Gastroesophageal sphincter (tissue), 4 donors: ENCODE measurements around the gene ENPP3. TPM values are rescaled to one million over a fixed set of nuclear protein-coding genes. Genes with fewer than 3 reads are reported as not detected.

Source experiments
- ATAC-seq: fragments of 150-250 bp; one replicate; pipeline ENCODE4 v1.9.1; 2016; ENCODE audit warnings: mild to moderate bottlenecking, moderate library complexity
- H3K27ac ChIP-seq, 4 donors: fragments of 200-600 bp; sonication (generic) in 3 of 4; 1 replicate in 3 of 4; 2 replicates in 1 of 4; pipeline ENCODE4 v1.5.1; 2016 to 2019
- H3K27me3 ChIP-seq: fragments of 200-600 bp; sonication (generic); one replicate; pipeline ENCODE4 v1.5.1; 2019
- H3K36me3 ChIP-seq, 2 donors: fragments of 200-600 bp; sonication (generic); one replicate each; pipeline ENCODE4 v1.5.1; 2019; ENCODE audit warnings: control low read depth in 1 of 2
- H3K4me1 ChIP-seq, 3 donors: fragments of 200-600 bp; sonication (generic); 1 replicate in 2 of 3; 2 replicates in 1 of 3; pipeline ENCODE4 v1.5.1; 2016 to 2019; ENCODE audit warnings: control low read depth in 2 of 3
- H3K4me3 ChIP-seq, 2 donors: fragments of 200-600 bp; sonication (generic); one replicate each; pipeline ENCODE4 v1.5.1; 2019; ENCODE audit warnings: mild to moderate bottlenecking in 1 of 2, moderate library complexity in 1 of 2
- H3K9me3 ChIP-seq, 3 donors: fragments of 200-600 bp; sonication (generic); one replicate each; pipeline ENCODE4 v1.5.1; 2017 to 2019; ENCODE audit warnings: control low read depth in 2 of 3
- EP300 ChIP-seq: sonication (generic); formaldehyde crosslinking; IDR thresholded peaks from one replicate; pipeline ENCODE4 v1.6.1; 2017; ENCODE audit warnings: antibody characterized with exemption, mild to moderate bottlenecking
- POLR2A ChIP-seq, 2 donors: fragments of 450-650 bp; IDR thresholded peaks; one replicate each; pipeline ENCODE4 v1.6.1; 2017; ENCODE audit warnings: antibody characterized with exemption in 2 of 2, mild to moderate bottlenecking in 2 of 2, moderate library complexity in 1 of 2
- POLR2AphosphoS5 ChIP-seq: sonication (generic); formaldehyde crosslinking; IDR thresholded peaks from one replicate; pipeline ENCODE4 v1.6.1; 2017; ENCODE audit warnings: antibody characterized with exemption
- WGBS, 2 donors: methylation state at CpG; one replicate each; pipeline ENCODE4 v1.1.5; 2018; ENCODE audit warnings: low coverage in 1 of 2; 5-methylcytosine and 5-hydroxymethylcytosine counted together
- total RNA-seq, 4 donors: library from RNA; depleted of rRNA; stranded (reverse); fragments of >200 nt; gene quantifications; one replicate each; pipeline ENCODE4 v1.1.0, GENCODE V29; 2016
- TF ChIP-seq, protein P1 (sequence below), 4 experiments: fragments of 200-600 bp in 2 of 4; fragments of 450-650 bp in 2 of 4; sonication (generic) in 1 of 4; IDR thresholded peaks; one replicate each; pipeline ENCODE4 v1.5.1; 2017 to 2019; ENCODE audit warnings: antibody characterized with exemption in 4 of 4, mild to moderate bottlenecking in 2 of 4, moderate library complexity in 2 of 4

ENPP3 gene
- total RNA-seq, 4 donors from 2014 or later = 0.35 to 1.5 (median 0.39) TPM; not detected in 1

GRCh38 chr6:131761060-131761761 lies 124.1 kb downstream of the ENPP3 start:
- no peak for TF ChIP-seq EP300
- TF ChIP-seq POLR2A (IDR thresholded peaks at IDR 0.05) = no peak
- TF ChIP-seq POLR2AphosphoS5 = peak; percentile 76
- TF ChIP-seq, protein P1, sequence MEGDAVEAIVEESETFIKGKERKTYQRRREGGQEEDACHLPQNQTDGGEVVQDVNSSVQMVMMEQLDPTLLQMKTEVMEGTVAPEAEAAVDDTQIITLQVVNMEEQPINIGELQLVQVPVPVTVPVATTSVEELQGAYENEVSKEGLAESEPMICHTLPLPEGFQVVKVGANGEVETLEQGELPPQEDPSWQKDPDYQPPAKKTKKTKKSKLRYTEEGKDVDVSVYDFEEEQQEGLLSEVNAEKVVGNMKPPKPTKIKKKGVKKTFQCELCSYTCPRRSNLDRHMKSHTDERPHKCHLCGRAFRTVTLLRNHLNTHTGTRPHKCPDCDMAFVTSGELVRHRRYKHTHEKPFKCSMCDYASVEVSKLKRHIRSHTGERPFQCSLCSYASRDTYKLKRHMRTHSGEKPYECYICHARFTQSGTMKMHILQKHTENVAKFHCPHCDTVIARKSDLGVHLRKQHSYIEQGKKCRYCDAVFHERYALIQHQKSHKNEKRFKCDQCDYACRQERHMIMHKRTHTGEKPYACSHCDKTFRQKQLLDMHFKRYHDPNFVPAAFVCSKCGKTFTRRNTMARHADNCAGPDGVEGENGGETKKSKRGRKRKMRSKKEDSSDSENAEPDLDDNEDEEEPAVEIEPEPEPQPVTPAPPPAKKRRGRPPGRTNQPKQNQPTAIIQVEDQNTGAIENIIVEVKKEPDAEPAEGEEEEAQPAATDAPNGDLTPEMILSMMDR (IDR thresholded peaks at IDR 0.05) = no peak
- Histone ChIP-seq H3K27me3 (no peaks in the 10 kb centered on the region), H3K36me3 (no peaks in the 10 kb centered on the region), H3K27ac (peak overlapping the region in 1 of 4 donors; percentile 7), H3K9me3 (no peaks in the 10 kb centered on the region), H3K4me1 (peaks cover 0 to 18% (median 2%) of the 10 kb centered on the region in 3 donors), H3K4me3 (no peak overlapping the region)
- 28 to 38% methylated on average over 6 of the region's 6 CpGs for WGBS, 2 donors
- no peak for ATAC-seq

DNA sequence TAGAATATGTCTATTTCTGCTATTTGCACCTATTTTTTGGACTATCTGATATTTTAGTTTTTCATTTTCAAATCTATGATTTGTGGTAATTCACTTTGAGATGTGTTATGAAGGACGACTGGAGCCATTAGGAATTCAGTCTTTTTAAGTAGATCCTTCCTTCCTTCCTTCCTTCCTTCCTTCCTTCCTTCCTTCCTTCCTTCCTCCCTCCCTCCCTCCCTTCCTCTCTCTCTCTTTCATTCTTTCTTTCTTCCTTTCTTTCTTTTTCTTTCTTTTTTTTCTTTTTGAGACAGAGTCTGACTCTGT lies 124.6 kb downstream of the ENPP3 start:
- 50 to 70% methylated on average over 1 of the region's 1 CpG for WGBS, 2 donors
- no peak for ATAC-seq
- Histone ChIP-seq H3K4me3 (no peak overlapping the region), H3K4me1 (peaks cover 0 to 18% (median 2%) of the 10 kb centered on the region in 3 donors), H3K27ac (no peak overlapping the region), H3K36me3 (no peaks in the 10 kb centered on the region), H3K9me3 (no peaks in the 10 kb centered on the region), H3K27me3 (no peaks in the 10 kb centered on the region)
- no peak for TF ChIP-seq POLR2AphosphoS5
- TF ChIP-seq, protein P1 (IDR thresholded peaks at IDR 0.05) = no peak
- TF ChIP-seq EP300 = no peak
- no peak for TF ChIP-seq POLR2A (IDR thresholded peaks at IDR 0.05)

DNA sequence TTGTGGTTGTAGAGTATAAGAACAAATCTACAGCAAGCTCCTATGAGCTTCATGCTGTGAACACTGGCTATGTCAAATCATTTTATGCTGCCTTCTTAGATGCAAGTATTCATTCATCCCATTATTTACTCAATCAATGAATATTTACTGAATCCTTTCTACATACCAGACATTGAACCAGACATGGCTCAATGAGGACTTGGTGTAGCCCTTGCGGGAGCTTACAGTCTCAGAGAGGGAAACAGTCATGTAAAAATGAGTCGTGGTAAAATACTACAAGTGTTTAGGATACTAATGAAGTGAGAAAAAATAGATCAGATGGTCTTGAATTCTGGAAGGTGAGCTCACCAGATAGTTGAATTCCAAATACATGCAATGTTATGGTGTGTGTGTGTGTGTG lies 125.9 kb downstream of the ENPP3 start:
- H3K36me3 ChIP-seq = no peaks in the 10 kb centered on the region
- no peak for ATAC-seq
- 90 to 94% methylated on average over 2 of the region's 2 CpGs for WGBS, 2 donors

DNA sequence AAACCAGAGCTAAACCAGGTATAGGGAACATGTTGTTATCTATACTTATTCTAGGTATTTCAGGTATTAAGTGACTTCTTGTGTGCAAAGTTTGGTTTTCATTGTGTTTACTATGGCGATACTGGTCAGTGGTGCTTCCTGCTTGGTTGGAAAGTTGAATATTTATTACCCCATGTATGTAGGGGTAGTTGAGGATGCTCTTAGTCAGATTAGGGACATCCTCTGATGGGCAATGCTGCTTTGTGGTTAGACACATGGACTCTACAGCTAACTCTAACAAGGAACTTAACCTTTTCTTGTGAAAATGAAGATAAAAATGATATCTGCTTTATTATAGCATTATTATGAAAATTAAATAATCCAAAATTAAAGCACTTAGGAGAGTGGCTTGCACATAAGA lies 126.6 kb downstream of the ENPP3 start:
- H3K36me3 ChIP-seq = no peaks in the 10 kb centered on the region
- H3K27me3 ChIP-seq = no peaks in the 10 kb centered on the region
- H3K4me3 ChIP-seq = no peak overlapping the region
- no peaks in the 10 kb centered on the region for H3K9me3 ChIP-seq
- TF ChIP-seq POLR2AphosphoS5 = no peak
- TF ChIP-seq POLR2A (IDR thresholded peaks at IDR 0.05) = no peak
- TF ChIP-seq EP300 = no peak
- TF ChIP-seq, protein P1 (IDR thresholded peaks at IDR 0.05) = no peak
- peaks cover 0 to 18% (median 2%) of the 10 kb centered on the region in 3 donors for H3K4me1 ChIP-seq
- H3K27ac ChIP-seq = no peak overlapping the region
- WGBS, 2 donors = 40 to 92% methylated on average over 1 of the region's 1 CpG
- ATAC-seq = no peak

More for the DNA sequence above, 125.9 kb downstream of the ENPP3 start:
- H3K4me3 ChIP-seq = no peak overlapping the region
- no peaks in the 10 kb centered on the region for H3K9me3 ChIP-seq
- no peak overlapping the region for H3K27ac ChIP-seq
- no peak for TF ChIP-seq EP300
- no peak for TF ChIP-seq POLR2AphosphoS5
- TF ChIP-seq, protein P1 (IDR thresholded peaks at IDR 0.05) = no peak
- TF ChIP-seq POLR2A (IDR thresholded peaks at IDR 0.05) = no peak
- peaks cover 0 to 18% (median 2%) of the 10 kb centered on the region in 3 donors for H3K4me1 ChIP-seq
- no peaks in the 10 kb centered on the region for H3K27me3 ChIP-seq

DNA sequence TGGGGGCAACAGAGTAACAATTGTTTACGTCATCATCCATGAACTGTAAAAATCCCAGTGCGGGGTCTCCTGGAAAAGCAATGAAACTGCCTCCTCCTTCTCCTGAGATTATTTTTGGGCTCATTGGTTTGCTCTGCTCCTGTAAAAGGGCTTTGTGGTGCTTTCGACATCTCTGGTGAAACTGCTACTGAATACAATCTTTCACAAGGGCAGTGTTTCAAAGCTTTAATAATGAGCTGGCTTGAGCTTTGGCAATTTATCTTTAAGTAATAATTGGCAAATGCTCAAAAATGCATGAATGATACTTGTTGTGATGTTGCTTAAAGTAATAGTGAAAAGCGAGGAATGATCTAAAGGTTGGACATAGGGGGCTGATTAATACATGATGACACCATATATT lies 127.2 kb downstream of the ENPP3 start:
- Histone ChIP-seq H3K4me1 (peaks cover 0 to 18% (median 2%) of the 10 kb centered on the region in 3 donors), H3K36me3 (no peaks in the 10 kb centered on the region), H3K9me3 (no peaks in the 10 kb centered on the region), H3K4me3 (no peak overlapping the region), H3K27me3 (no peaks in the 10 kb centered on the region), H3K27ac (no peak overlapping the region)
- WGBS, 2 donors = 84 to 91% methylated on average over 1 to 4 of the region's 4 CpGs
- ATAC-seq = no peak
- TF ChIP-seq EP300 (no peak), POLR2A (IDR thresholded peaks at IDR 0.05) (no peak), POLR2AphosphoS5 (no peak)
- TF ChIP-seq, protein P1 (IDR thresholded peaks at IDR 0.05) = no peak
